NCI-H2196 treated with DMSO at 0.1 percent for 48 hours (cell line): Measurements from ENCODE around the gene MDFIC.

Experiments used
- DNase-seq: peaks from one replicate; lab custom pipeline; 2025; ENCODE audit not compliant: unreplicated experiment; lab: John Stamatoyannopoulos, UW

Gene MDFIC

GRCh38 chr7:114986190-114987180 is 64.6 kb downstream of the MDFIC start:
- DNase-seq: no peak

GRCh38 chr7:114988026-114988425 is 66.1 kb downstream of the MDFIC start:
- DNase-seq: no peak

DNA sequence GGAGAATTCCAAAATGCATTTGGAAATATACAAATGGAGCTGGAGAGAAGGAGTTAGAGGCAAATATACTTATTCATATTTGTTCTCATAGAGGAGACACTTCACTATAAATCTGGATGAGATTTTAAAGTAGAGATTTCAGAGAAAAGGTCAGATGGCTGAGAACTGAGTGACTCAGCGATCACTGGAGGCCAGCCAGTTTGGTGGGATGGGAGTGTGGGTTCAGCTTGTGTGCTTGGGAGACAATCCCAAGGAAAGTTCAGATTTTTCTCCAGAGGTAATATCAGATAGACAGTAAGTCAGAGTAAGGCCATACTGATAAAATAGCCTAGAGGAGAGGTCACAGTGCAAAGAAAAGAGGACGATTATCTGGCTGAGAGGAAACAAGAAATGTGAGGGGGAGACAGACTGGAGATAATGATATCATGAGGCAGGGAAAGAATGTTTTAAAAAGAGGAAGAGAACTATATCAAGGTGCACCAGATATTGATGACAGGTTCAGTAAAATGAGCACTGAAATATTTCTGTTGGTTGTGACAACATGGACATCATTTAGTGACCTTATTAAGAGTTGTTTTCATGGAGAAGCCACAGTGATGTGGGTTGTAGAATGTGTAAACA is 67.0 kb downstream of the MDFIC start:
- DNase-seq: no peak

DNA sequence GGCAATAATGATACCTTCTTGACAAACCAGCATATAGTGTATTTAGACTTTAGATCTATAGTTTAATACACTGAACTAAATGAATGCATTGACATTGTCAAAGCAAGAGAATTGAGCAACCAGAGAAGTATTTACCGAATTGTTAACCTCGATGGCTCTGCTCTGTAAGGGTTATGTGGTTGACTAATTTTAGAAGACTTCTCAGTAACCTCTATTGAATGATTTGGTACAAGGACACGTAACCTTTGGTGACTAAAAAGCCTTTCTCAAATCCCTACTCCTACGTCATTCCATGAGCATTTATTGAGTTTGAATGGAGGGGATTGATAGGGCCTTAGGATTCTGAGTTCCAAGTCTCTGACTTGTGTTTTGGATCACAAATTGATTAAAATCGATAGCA is 67.6 kb downstream of the MDFIC start:
- no peak for DNase-seq

GRCh38 chr7:114997487-114998404 is 75.9 kb downstream of the MDFIC start:
- DNase-seq: no peak

DNA sequence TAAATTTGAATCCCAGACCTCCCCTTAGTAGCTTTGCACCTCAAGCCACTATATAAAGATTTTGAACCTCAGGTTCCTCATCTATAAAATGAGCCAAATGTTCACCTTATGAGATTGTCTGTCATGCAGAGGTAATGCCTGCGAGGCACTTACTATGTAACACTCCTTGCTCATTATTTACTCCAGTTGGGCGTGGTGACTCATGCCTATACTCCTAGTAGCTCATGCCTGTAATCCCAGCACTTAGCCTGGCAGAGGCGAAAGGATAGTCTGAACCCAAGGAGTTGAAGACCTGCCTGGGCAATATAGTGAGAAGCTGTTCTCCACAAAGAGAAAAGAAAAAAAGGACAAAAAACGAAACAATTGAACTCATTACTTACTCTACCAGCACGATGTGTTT is 82.2 kb downstream of the MDFIC start:
- DNase-seq: no peak

- DNase-seq: no peak
Observed at GRCh38 chr7:115005251-115005650, 83.4 kb downstream of the MDFIC start.

DNA sequence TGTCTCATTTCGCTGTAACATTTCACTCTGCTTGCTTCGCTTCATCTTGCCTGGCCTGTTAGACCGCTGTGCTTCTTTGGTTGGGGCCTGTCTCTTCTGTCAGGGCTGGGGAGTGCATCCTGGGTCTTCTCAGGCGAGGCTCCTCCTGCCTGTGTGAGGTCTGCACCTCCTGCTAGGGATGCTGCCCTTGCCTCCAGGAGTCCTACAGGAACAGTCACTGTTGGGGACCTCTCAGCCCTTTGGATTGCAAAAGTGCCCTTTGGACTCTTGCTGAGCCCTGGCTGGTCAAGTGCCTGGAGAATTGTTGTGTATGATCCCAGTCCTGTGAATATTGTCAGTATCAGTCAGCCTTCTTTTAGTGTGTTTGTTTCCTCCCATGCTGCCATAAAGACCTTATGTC is 84.1 kb downstream of the MDFIC start:
- DNase-seq: no peak

GRCh38 chr7:115007751-115008150 is 85.9 kb downstream of the MDFIC start:
- no peak for DNase-seq

DNA sequence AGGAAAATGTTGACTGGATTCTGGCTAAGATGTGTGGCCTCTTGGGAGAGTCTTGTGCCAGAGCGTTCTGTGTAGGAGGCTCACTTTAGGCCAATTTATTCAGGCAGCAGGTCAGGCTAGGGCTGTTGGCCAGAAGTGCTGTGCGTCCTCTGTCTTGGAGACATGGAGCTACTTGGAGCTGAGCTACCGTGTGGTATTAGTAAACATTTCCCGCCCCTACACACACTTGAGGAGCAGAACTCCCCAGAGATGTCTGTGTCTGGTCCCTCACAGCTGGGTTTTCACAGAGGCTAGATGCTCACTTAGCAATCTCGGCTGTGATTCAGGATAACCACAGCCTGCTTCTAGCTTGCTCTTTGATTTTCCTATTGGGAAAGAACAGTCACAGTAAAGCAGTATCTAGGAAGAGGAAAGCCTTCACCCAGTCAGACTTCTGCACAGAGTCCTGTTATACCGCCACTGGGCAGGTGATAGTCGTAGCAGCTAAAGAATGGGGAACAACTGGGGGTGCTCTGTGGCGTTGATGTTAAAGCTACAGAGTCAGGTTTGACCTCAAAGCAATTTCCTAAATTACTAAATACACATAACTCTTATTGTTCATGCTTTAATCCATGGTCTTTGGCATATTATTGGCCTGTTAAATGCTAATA is 86.7 kb downstream of the MDFIC start:
- DNase-seq: no peak

GRCh38 chr7:115009139-115009538 is 87.2 kb downstream of the MDFIC start:
- DNase-seq: no peak

- DNase-seq: no peak
Observed at GRCh38 chr7:115009736-115010440, 88.0 kb downstream of the MDFIC start.

DNA sequence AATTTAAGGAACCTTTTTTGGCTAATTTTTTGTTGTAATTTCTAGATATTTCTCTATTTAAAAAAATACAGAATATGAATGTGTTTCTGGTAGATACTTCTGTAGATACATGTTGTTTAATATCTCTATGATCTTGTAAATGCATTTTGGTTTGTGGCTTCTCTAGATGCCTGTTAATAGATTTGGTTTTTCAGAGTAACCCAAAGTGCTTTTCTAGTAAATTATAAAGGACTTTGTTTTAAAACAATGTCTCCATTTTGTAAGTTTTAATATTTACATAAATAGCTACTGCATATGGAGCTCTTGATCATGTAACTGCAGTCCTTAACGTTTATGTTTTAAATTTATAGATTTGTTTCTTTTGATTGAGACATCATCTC is 88.5 kb downstream of the MDFIC start:
- DNase-seq: no peak

DNA sequence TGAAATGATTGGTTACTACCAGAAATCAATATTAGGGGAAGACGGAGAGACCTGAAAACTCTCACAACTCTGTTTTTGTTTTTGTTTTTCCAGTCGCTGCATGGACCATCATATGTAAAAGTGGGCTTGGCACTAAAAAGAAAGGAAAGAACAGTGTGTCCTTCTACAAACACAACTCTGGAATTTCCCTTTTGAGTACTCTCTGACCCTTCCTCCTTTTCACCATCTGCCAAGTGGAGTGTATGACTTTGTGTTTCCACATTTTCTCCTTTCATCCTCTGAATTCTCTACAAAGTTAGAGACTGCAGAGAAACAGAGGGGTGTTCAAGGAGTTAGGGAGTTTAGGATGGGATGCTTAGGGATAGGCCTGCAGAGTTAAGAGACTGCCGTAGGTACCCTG is 92.0 kb downstream of the MDFIC start:
- no peak for DNase-seq

- DNase-seq: no peak
Observed at GRCh38 chr7:115014794-115015193, 92.9 kb downstream of the MDFIC start.

- no peak for DNase-seq
Observed at GRCh38 chr7:115015619-115016018, 93.7 kb downstream of the MDFIC start.

DNA sequence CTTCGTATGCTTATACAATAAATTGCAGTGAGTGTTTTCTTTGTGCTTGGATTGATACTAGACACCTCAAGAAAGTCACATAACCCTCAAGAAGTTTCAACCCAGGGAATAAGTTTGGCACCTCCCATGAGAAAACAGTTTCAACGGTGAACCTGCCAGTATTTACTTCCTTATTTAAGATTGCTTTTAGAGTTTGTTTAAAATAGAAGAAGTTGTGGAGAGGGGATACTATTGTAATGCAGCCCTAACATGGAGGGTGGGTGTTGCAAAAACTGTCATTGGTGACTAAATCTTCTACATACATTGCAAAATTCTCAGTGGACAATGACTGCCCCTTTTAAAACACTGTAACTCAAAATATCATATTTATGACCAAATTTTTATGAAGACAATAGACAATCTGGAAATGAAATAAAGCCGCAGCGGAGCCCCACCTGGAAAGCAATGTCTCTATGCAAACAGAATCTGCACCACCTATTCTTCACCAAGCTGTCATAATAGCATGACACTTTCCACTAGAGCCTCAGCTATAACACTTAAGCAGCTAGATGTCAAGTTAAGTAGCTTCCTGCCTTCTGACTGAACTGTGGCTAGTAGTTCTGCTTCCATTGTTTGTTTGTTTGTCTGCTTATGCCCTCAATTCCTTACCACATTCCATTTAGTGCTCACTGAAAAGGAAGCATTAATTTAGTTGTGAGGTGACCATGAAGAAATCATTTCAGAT is 98.2 kb downstream of the MDFIC start:
- DNase-seq: no peak

GRCh38 chr7:115023219-115023618 is 101.3 kb downstream of the MDFIC start:
- DNase-seq: no peak

- DNase-seq: no peak
Observed at GRCh38 chr7:115024276-115024675, 102.4 kb downstream of the MDFIC start.
